Mammary epithelial cell (primary cell): ENCODE data around the gene VSIR.

Source experiments
- CTCF ChIP-seq, 2 donors: IDR thresholded peaks in 1 of 2; conservative IDR thresholded peaks in 1 of 2; 2 replicates each; pipeline ENCODE4 v1.5.1; 2011 to 2012; ENCODE audit warnings: inconsistent platforms in 2 of 2, low read length in 2 of 2, mild to moderate bottlenecking in 2 of 2, control low read depth in 1 of 2, low read depth in 1 of 2; ENCODE audit not compliant: insufficient read depth in 1 of 2; ENCODE audit errors: extremely low read depth in 1 of 2
- EZH2 ChIP-seq: IDR thresholded peaks from 2 replicates; pipeline ENCODE4 v1.6.1; 2012; ENCODE audit warnings: low read length, inconsistent platforms, borderline replicate concordance

- TF ChIP-seq CTCF (conservative IDR thresholded peaks at IDR 0.05 in 1 of 2, IDR thresholded peaks at IDR 0.05 in 1 of 2; ENCODE audit: extremely low read depth in 1 of 2, insufficient read depth in 1 of 2, low read depth in 1 of 2, low read length in 2 of 2) (no peak), EZH2 (no peak)
Measured at GRCh38 chr10:71797533-71798307, 24.4 kb upstream of the VSIR start.
